Fibroblast of the aortic adventitia (primary cell): Measurements from ENCODE around the gene NRXN2. TPM values are rescaled to one million over a fixed set of nuclear protein-coding genes. Genes with fewer than 3 reads are reported as not detected.

Source experiments
- DNase-seq: peaks from one replicate; pipeline ENCODE4 v3.0.0-alpha.2; 2010; ENCODE audit warnings: low read depth
- H3K4me3 ChIP-seq: 2 replicates; pipeline ENCODE4 v1.5.1; 2011; ENCODE audit warnings: low read depth, mild to moderate bottlenecking, control low read depth, low read length, moderate library complexity
- CTCF ChIP-seq: IDR thresholded peaks from 2 replicates; pipeline ENCODE4 v1.5.1; 2011; ENCODE audit warnings: mild to moderate bottlenecking, low read length, control low read depth, inconsistent platforms; ENCODE audit not compliant: insufficient read depth
- total RNA-seq: library from RNA; depleted of rRNA; stranded (reverse); fragments of >200 nt; gene quantifications from 2 replicates; pipeline ENCODE4 v1.2.3, GENCODE V29; 2012; ENCODE audit warnings: low replicate concordance

NRXN2 gene
- total RNA-seq, 1 donor: 3.3 TPM

DNA sequence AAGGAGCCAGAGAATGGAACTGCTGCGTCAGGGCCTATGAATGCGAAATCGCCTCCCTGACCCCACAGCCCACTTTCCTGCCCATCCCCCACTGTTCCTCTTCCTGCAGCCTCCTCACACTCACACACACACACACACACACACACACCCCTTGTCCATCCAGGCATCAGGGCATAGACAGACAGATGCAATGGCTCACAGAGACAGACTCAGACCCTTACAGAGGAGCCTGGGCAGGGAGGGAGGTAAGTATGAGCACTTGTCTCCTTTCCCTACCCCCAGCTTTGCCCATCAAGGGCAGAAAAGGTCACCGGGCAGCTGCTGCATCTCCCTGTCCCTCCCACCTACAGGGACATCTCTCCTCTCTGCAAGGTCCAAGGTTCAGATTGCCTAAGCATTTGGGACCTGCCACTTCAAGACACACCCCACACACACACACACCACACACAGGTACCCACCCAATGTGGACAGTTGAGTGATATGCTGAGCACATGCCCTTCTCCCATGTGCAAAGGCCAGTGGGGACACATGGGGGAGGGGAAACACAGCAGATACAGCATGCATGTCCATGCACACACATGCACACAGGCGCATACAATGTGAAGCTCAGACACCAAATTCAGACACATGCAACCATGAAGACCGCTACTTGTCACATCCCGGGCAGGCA, 2.0 kb upstream of the NRXN2 start:
- TF ChIP-seq CTCF: no peak
- no peak for DNase-seq

GRCh38 chr11:64723907-64724862, 1.2 kb upstream of the NRXN2 start:
- DNase-seq: no peak
- H3K4me3 ChIP-seq: no peak overlapping the region
- no peak for TF ChIP-seq CTCF

More for the DNA sequence above, 2.0 kb upstream of the NRXN2 start:
- no peak overlapping the region for H3K4me3 ChIP-seq

- no peak overlapping the region for H3K4me3 ChIP-seq
- no peak for TF ChIP-seq CTCF
- no peak for DNase-seq
These were observed 594 bp downstream of the NRXN2 start for GRCh38 chr11:64722141-64723065.

DNA sequence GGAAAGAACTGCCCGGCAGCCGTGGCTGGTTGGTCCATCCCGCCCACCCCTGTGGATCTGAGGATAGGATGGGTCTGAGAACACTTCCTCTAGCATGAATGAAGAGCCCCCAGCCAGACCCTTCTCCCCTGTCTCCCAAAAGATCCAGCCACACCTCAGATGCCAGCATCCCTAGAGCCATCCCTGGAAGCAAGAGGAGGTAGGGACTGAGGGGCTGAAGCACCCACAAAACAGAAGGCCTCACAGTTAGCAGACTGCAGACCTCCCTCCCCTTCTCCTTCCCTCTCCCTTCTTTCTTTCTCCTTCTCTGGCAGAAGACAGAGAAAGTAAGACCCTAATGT, 1.7 kb downstream of the NRXN2 start:
- no peak for TF ChIP-seq CTCF
- H3K4me3 ChIP-seq: no peak overlapping the region
- no peak for DNase-seq

DNA sequence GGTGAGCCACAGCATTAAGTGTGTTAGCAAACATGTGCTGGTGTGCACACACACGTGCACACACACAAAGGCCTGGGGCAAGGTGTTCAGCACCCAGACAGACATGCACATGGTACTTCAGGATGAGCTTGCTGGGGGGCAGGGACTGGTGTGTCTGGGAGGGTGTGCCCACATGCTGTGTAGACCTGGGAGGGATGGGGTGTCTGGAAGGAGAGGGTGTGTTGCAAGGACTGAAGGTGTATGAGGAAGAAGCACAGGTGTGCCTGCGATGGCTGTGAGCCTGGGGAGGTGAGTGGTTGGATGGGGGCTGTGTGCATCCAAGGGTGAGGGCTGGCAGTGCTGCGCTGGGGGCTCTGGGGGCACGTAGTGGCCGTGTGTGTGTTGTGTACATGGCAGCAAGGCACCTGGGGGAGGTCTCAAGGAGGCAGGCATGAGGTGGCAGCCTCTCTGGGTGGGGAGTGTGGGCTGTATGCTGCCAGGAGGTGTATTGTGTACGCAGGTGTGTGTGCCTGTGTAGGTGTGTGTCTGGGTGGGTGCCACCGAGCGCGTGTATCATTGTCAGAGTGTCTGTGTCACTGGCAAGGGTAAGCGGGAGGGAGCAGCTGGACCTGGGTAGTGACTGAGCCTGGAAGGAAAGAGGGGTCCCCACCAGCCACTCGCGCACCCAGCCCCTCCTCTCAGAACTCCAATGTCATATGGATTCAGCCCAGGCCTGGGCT, 2.2 kb downstream of the NRXN2 start:
- H3K4me3 ChIP-seq: no peak overlapping the region
- no peak for TF ChIP-seq CTCF
- no peak for DNase-seq

- H3K4me3 ChIP-seq: no peak overlapping the region
- TF ChIP-seq CTCF: no peak
- no peak for DNase-seq
These were observed 2.8 kb downstream of the NRXN2 start for GRCh38 chr11:64720167-64720566.
